ENCODE data around the gene MYO1D.

DNA sequence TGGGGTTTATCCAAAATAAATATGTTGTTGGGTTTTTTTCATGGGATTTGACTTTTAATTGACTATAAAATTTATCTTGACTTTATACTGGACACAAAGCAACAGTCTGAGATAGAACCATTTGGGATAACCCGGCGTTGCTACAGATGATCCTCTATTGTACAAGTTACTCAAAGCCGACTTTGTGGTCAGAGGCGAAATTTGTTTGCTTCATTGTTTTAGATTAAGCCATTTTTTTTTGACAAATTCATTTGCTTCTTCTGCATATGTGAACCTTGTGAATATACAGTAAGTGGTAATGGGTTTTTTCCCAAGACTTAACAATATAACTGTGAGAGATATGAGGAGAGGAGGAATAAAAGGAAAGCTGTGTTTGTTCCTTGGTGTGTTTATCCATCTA is 11.8 kb downstream of the MYO1D start:
- TF ChIP-seq, protein P1, sequence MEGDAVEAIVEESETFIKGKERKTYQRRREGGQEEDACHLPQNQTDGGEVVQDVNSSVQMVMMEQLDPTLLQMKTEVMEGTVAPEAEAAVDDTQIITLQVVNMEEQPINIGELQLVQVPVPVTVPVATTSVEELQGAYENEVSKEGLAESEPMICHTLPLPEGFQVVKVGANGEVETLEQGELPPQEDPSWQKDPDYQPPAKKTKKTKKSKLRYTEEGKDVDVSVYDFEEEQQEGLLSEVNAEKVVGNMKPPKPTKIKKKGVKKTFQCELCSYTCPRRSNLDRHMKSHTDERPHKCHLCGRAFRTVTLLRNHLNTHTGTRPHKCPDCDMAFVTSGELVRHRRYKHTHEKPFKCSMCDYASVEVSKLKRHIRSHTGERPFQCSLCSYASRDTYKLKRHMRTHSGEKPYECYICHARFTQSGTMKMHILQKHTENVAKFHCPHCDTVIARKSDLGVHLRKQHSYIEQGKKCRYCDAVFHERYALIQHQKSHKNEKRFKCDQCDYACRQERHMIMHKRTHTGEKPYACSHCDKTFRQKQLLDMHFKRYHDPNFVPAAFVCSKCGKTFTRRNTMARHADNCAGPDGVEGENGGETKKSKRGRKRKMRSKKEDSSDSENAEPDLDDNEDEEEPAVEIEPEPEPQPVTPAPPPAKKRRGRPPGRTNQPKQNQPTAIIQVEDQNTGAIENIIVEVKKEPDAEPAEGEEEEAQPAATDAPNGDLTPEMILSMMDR (IDR thresholded peaks at IDR 0.05), result no peak
- TF ChIP-seq EP300 (IDR thresholded peaks at IDR 0.05) (no peak), POLR2A (IDR thresholded peaks at IDR 0.05) (no peak), POLR2AphosphoS5 (IDR thresholded peaks at IDR 0.05) (no peak)

Measured in suprapubic skin (tissue), 4 donors.